HG02852 (cell line): ENCODE measurements around the gene COX7A1.
A peak's percentile ranks its signal among the peaks of the same experiment; 100 is the strongest.
"Not testable (repeated sequence)": the region's sequence is repeated elsewhere in the genome, so short reads cannot be mapped to it uniquely, and the experiment has no call there.

Source experiments
- ATAC-seq: cut with Tn5 transposase; IDR thresholded peaks from one replicate; pipeline ENCODE4 v1.9.1; 2021; ENCODE audit warnings: mild to moderate bottlenecking, moderate library complexity; ENCODE audit not compliant: unreplicated experiment

COX7A1 gene

DNA sequence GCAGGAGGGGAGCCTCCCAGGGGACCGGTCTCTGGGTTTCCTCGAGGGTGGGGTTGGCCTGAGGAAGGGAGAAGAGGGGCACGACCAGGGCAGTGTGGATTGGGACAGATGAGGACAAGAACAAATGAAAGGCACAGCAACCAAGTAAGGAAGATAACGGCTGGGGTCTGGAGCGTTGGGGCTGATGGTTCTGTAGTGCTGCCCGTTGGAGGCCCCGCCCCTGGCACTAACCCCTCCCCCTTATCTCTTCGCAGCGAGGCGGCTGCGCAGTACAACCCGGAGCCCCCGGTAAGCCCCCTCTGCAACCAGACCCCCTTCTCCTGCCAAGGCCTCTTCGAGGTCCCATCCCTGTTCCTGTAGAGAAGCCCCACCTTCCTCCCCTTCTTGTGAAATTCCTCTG, 10.2 kb downstream of the COX7A1 start:
- ATAC-seq, result no peak

- peak; percentile 47 for ATAC-seq
These were observed 11.0 kb downstream of the COX7A1 start for GRCh38 chr19:36141039-36141927.

- ATAC-seq, result no peak
These were observed 11.8 kb downstream of the COX7A1 start for GRCh38 chr19:36140304-36141038.

DNA sequence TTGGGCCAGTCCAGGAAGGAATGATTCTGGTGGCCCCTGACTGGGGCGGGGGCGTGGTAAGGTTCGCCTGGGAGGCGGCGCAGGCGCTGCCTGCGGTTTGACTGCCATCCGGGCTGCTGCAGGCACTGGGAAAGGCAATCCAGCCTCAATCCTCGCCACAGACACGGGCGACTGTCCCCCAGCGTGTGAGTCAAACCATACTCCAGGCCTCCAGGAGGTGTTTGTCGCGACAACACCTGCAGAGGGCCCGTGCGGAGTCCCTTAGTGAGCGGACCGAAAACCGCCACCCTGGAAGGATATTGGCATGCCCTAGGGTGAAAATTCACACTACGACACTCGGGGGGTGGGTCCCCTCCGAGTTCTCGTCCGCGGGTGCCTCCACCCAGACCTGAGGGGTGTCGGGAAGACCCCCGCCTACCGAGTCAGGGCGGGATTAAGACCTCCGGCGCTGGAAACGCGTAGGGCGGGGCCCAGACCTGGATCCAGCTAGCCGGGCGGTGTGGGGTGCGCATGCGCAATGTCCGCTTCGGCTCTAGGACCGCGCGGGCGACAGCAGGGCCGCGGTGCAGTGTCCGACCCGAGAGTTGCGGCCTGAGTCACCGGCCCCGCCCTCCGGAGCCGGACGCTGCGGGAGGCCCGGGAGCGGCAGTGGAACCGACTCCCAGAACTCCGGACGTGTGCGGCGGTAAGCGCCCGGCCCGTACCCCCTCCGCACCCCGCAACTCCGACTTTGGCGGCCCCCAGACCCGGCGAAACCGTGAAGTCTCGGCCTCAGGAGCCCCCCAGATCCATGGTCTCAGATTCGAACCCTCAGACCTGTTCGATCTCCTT, 12.6 kb downstream of the COX7A1 start, which contains the start of gene CAPNS1:
CAPNS1 (plus strand) TSS at position 594 of the 831 bp plus-strand sequence. CDS start 946 bp downstream, outside the sequence.
- peak; percentile 80 for ATAC-seq

GRCh38 chr19:36139120-36139472, 13.2 kb downstream of the COX7A1 start:
- no peak for ATAC-seq

GRCh38 chr19:36136964-36137686, 15.1 kb downstream of the COX7A1 start:
- no peak for ATAC-seq

GRCh38 chr19:36134867-36135266, 17.4 kb downstream of the COX7A1 start:
- not testable (repeated sequence) for ATAC-seq

- ATAC-seq, result not testable (repeated sequence)
These were observed 21.0 kb downstream of the COX7A1 start for GRCh38 chr19:36131221-36131620.

DNA sequence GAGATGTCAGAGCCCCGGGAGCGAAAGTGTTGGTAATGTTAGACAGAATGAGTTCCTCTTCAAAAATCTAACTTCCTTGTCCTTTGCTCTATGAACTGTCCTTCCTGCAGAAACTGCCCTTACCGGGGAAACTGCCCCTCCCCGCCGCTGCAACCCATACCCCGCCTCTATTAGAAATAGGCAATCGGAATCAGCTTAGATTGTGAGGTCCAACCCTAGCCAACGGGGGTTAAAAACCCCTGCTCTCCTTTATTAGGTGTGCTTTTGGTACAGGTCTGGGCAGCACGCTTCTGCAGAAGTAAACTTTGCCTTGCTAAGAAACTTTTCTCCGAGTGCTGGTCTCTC, 23.9 kb downstream of the COX7A1 start:
- ATAC-seq, result peak; percentile 9

- no peak for ATAC-seq
These were observed 26.7 kb downstream of the COX7A1 start for GRCh38 chr19:36125557-36125956.

DNA sequence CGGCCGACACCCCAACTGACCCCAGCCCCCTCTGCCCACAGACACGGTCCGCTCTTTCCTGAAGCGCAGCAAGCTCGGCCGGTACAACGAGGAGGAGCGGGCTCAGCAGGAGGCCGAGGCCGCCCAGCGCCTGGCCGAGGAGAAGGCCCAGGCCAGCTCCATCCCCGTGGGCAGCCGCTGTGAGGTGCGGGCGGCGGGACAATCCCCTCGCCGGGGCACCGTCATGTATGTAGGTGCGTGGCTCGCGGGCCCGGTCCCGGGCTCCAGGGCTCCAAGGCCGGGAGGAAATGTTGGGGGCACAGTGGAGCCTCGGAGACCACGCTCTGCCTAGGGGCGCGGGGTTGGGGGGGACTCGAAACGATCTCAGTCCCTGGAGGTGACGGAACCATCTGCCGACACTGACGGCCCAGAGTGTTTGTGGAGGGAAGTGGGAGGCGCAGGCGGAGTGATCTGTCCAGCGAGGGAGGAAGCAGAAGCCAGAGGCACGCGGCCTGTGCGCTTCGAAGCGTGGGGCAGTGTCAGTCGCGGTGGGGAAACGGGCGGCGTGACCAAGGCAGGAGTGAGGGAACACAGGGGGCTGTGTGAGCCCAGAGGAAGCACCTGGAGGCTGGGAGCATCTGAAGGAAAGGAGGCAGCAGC, 30.6 kb downstream of the COX7A1 start:
- ATAC-seq, result no peak

DNA sequence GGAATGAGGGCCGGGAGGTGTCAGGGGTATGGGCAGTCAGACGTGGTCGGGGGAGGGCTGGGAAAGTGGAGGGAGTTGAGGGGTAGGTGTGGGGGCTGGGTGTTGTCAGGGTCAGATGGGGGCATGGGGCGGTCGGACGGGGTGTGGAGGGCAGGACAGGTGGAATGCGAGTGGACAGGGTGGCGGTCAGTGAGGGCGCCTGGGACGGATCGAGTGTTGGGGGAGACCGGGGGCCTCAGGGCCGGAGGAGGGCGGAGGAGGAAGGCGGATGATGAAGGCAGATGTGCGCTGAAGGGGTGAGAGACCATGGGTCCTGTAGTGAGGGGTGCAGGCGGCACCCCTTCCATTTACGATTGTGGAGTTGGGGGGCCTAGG, 31.3 kb downstream of the COX7A1 start:
- no peak for ATAC-seq

- ATAC-seq, result no peak
These were observed 31.9 kb downstream of the COX7A1 start for GRCh38 chr19:36120092-36120983.

GRCh38 chr19:36116344-36116637, 36.0 kb downstream of the COX7A1 start:
- no peak for ATAC-seq

DNA sequence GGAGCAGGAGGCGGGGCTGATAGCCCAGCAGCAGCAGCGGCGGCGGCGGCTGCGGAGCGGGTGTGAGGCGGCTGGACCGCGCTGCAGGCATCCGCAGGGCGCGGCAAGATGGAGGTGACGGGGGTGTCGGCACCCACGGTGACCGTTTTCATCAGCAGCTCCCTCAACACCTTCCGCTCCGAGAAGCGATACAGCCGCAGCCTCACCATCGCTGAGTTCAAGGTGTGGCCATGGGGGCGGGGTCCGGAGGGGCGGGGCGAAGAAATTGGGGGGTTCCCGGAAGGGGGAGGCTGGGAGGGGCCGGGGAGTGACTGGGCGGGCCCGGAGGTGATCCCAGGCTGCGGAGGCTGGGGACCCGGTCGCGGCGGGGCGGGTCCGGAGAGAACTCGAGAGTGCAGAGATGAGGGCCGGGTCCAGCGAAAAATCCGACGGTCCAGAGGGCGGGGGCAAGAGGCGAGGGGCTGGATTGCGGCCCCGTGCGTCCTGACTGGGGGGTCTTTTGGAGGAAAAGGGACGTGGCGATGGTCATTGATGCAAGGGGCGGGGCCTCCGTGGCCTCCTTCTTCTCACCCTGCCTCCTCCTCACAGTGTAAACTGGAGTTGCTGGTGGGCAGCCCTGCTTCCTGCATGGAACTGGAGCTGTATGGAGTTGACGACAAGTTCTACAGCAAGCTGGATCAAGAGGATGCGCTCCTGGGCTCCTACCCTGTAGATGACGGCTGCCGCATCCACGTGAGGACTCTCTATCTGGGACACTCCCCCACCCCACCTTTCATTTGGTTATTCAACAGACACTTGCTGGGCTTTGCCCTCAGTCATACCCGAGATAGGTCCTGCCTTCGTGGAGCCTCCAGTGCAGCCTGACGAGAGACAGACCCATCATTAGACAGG, 36.5 kb downstream of the COX7A1 start, which contains the start of gene TBCB:
TBCB (plus strand) TSS at position 16 of the 891 bp plus-strand sequence; CDS start at position 109, 93 bp downstream.
- no peak for ATAC-seq

- peak; percentile 75 for ATAC-seq
These were observed 37.4 kb downstream of the COX7A1 start, which contains the start of gene POLR2I for GRCh38 chr19:36114721-36115452. POLR2I (minus strand) TSS chr19:36114875; CDS start chr19:36114856, 19 bp downstream.
